Measurements from ENCODE around the gene ATF7. TPM values are rescaled to one million over a fixed set of nuclear protein-coding genes. Genes with fewer than 3 reads are reported as not detected.
A peak's percentile ranks its signal among the peaks of the same experiment; 100 is the strongest.

ATF7 gene
- total and polyA plus RNA-seq, 2 of the 13 experiments (the other 11 are each of a cell fraction or from before 2014, with no cell fraction given): 9.6 to 16.2 TPM

- peak; percentile 34; the same call in 1 of the 2 replicates for TF ChIP-seq UBTF (CRISPR knock-in tag; IDR thresholded peaks at IDR 0.05)
- TF ChIP-seq ZBTB1 (CRISPR knock-in tag; IDR thresholded peaks at IDR 0.05; ENCODE audit: borderline replicate concordance): no peak
- TF ChIP-seq ARID4A (CRISPR knock-in tag; IDR thresholded peaks at IDR 0.05; ENCODE audit: borderline replicate concordance): peak; percentile 73
- TF ChIP-seq MIER2 (CRISPR knock-in tag; IDR thresholded peaks at IDR 0.05): no peak
- TF ChIP-seq ERF (CRISPR knock-in tag; IDR thresholded peaks at IDR 0.05): no peak
- TF ChIP-seq HMGXB3 (CRISPR knock-in tag; IDR thresholded peaks at IDR 0.05; ENCODE audit: borderline replicate concordance): no peak
- no peak for TF ChIP-seq ZNF280D (CRISPR knock-in tag; IDR thresholded peaks at IDR 0.05)
- TF ChIP-seq CREB1 (IDR thresholded peaks at IDR 0.05): peak; percentile 52
- TF ChIP-seq CREB1 (CRISPR knock-in tag; IDR thresholded peaks at IDR 0.05): no peak
- no peak for TF ChIP-seq ARNT (IDR thresholded peaks at IDR 0.05)
- no peak for TF ChIP-seq ZNF850 (CRISPR knock-in tag; conservative IDR thresholded peaks at IDR 0.05)
- no peak; the same call in 1 of the 2 replicates for TF ChIP-seq ZNF83 (CRISPR knock-in tag; IDR thresholded peaks at IDR 0.05; ENCODE audit: borderline replicate concordance)
Measured at GRCh38 chr12:53492830-53493609, 133.2 kb downstream of the ATF7 start (continued).

Measured in HepG2 (cell line).